ENCODE measurements around the gene LHFPL4. TPM values are rescaled to one million over a fixed set of nuclear protein-coding genes. Genes with fewer than 3 reads are reported as not detected.
A peak's percentile ranks its signal among the peaks of the same experiment; 100 is the strongest.
"Not testable (repeated sequence)": the region's sequence is repeated elsewhere in the genome, so short reads cannot be mapped to it uniquely, and the experiment has no call there.

Gene LHFPL4
- total RNA-seq, 1 donor from 2014 or later: not detected

GRCh38 chr3:9494036-9494435 lies 59.6 kb downstream of the LHFPL4 start:
- DNase-seq (ENCODE audit: low spot score); H3K36me3 Mint-ChIP-seq (ENCODE audit: low read depth); H3K9me3 Mint-ChIP-seq; intact Hi-C loops (cut with micrococcal nuclease); H3K27ac Mint-ChIP-seq; H3K4me1 Mint-ChIP-seq (ENCODE audit: low read depth); H3K4me3 Mint-ChIP-seq (ENCODE audit: low read depth); H3K27me3 Mint-ChIP-seq (ENCODE audit: low read depth): not testable (repeated sequence)

GRCh38 chr3:9491506-9491905 lies 62.1 kb downstream of the LHFPL4 start:
- H3K9me3 Mint-ChIP-seq: peaks cover 7% of the 10 kb centered on the region
- H3K27ac Mint-ChIP-seq: no peak overlapping the region
- peaks cover 13% of the 10 kb centered on the region for H3K36me3 Mint-ChIP-seq (ENCODE audit: low read depth)
- intact Hi-C loops (cut with micrococcal nuclease): no loop called here
- H3K4me3 Mint-ChIP-seq (ENCODE audit: low read depth): no peak overlapping the region
- DNase-seq (ENCODE audit: low spot score): no peak
- H3K4me1 Mint-ChIP-seq (ENCODE audit: low read depth): no peaks in the 10 kb centered on the region
- no peaks in the 10 kb centered on the region for H3K27me3 Mint-ChIP-seq (ENCODE audit: low read depth)

- no peak overlapping the region for H3K27ac Mint-ChIP-seq
- peaks cover 7% of the 10 kb centered on the region for H3K9me3 Mint-ChIP-seq
- no peak for DNase-seq (ENCODE audit: low spot score)
- intact Hi-C loops (cut with micrococcal nuclease): no loop called here
- H3K4me3 Mint-ChIP-seq (ENCODE audit: low read depth): no peak overlapping the region
- H3K4me1 Mint-ChIP-seq (ENCODE audit: low read depth): no peaks in the 10 kb centered on the region
- H3K27me3 Mint-ChIP-seq (ENCODE audit: low read depth): no peaks in the 10 kb centered on the region
- peaks cover 40% of the 10 kb centered on the region for H3K36me3 Mint-ChIP-seq (ENCODE audit: low read depth)
Measured at GRCh38 chr3:9485248-9485647, 68.4 kb downstream of the LHFPL4 start.

- DNase-seq (ENCODE audit: low spot score): no peak
- no peaks in the 10 kb centered on the region for H3K27me3 Mint-ChIP-seq (ENCODE audit: low read depth)
- no peaks in the 10 kb centered on the region for H3K9me3 Mint-ChIP-seq
- H3K4me1 Mint-ChIP-seq (ENCODE audit: low read depth): no peaks in the 10 kb centered on the region
- no peak overlapping the region for H3K4me3 Mint-ChIP-seq (ENCODE audit: low read depth)
- H3K36me3 Mint-ChIP-seq (ENCODE audit: low read depth): peaks cover 60% of the 10 kb centered on the region
- intact Hi-C loops (cut with micrococcal nuclease): no loop called here
- H3K27ac Mint-ChIP-seq: no peak overlapping the region
Measured at GRCh38 chr3:9480265-9480664, 73.4 kb downstream of the LHFPL4 start.

GRCh38 chr3:9476935-9477334 lies 76.7 kb downstream of the LHFPL4 start:
- Mint-ChIP-seq H3K4me3 (ENCODE audit: low read depth) (no peak overlapping the region), H3K36me3 (ENCODE audit: low read depth) (peaks cover 75% of the 10 kb centered on the region), H3K27me3 (ENCODE audit: low read depth) (no peaks in the 10 kb centered on the region), H3K27ac (no peak overlapping the region), H3K9me3 (no peaks in the 10 kb centered on the region), H3K4me1 (ENCODE audit: low read depth) (no peaks in the 10 kb centered on the region)
- no peak for DNase-seq (ENCODE audit: low spot score)
- intact Hi-C loops (cut with micrococcal nuclease): no loop called here

GRCh38 chr3:9474482-9474881 lies 79.1 kb downstream of the LHFPL4 start:
- intact Hi-C loops (cut with micrococcal nuclease): no loop called here

GRCh38 chr3:9473496-9474065 lies 80.0 kb downstream of the LHFPL4 start:
- intact Hi-C loops (cut with micrococcal nuclease): no loop called here
- peaks cover 85% of the 10 kb centered on the region for H3K36me3 Mint-ChIP-seq (ENCODE audit: low read depth)

More at GRCh38 chr3:9474482-9474881, 79.1 kb downstream of the LHFPL4 start:
- Mint-ChIP-seq H3K36me3 (ENCODE audit: low read depth) (peaks cover 88% of the 10 kb centered on the region), H3K4me3 (ENCODE audit: low read depth) (no peak overlapping the region), H3K27me3 (ENCODE audit: low read depth) (no peaks in the 10 kb centered on the region), H3K4me1 (ENCODE audit: low read depth) (peaks cover 8% of the 10 kb centered on the region), H3K9me3 (no peaks in the 10 kb centered on the region), H3K27ac (no peak overlapping the region)
- DNase-seq (ENCODE audit: low spot score): no peak

GRCh38 chr3:9469986-9470385 lies 83.6 kb downstream of the LHFPL4 start:
- H3K9me3 Mint-ChIP-seq: no peaks in the 10 kb centered on the region
- peaks cover 86% of the 10 kb centered on the region for H3K36me3 Mint-ChIP-seq (ENCODE audit: low read depth)
- intact Hi-C loops (cut with micrococcal nuclease): loop anchor here (5.0 kb wide), 1 partner anchor 73 kb away; the partner anchor contains the start of gene SETD5
- H3K27me3 Mint-ChIP-seq (ENCODE audit: low read depth): no peaks in the 10 kb centered on the region
- peaks cover 31% of the 10 kb centered on the region for H3K4me1 Mint-ChIP-seq (ENCODE audit: low read depth)
- no peak overlapping the region for H3K4me3 Mint-ChIP-seq (ENCODE audit: low read depth)
- no peak overlapping the region for H3K27ac Mint-ChIP-seq
- no peak for DNase-seq (ENCODE audit: low spot score)

More at GRCh38 chr3:9473496-9474065, 80.0 kb downstream of the LHFPL4 start:
- Mint-ChIP-seq H3K9me3 (no peaks in the 10 kb centered on the region), H3K4me1 (ENCODE audit: low read depth) (peaks cover 15% of the 10 kb centered on the region), H3K4me3 (ENCODE audit: low read depth) (no peak overlapping the region), H3K27ac (no peak overlapping the region), H3K27me3 (ENCODE audit: low read depth) (no peaks in the 10 kb centered on the region)
- no peak for DNase-seq (ENCODE audit: low spot score)

- DNase-seq (ENCODE audit: low spot score): no peak
- Mint-ChIP-seq H3K4me3 (ENCODE audit: low read depth) (no peak overlapping the region), H3K4me1 (ENCODE audit: low read depth) (peaks cover 31% of the 10 kb centered on the region), H3K36me3 (ENCODE audit: low read depth) (peaks cover 84% of the 10 kb centered on the region), H3K9me3 (no peaks in the 10 kb centered on the region), H3K27ac (peak overlapping the region; percentile 56), H3K27me3 (ENCODE audit: low read depth) (no peaks in the 10 kb centered on the region)
- intact Hi-C loops (cut with micrococcal nuclease): loop anchor here (5.0 kb wide), 1 partner anchor 71 kb away; the partner anchor contains the start of gene SETD5
Measured at GRCh38 chr3:9468460-9468859, 85.2 kb downstream of the LHFPL4 start.

- no peaks in the 10 kb centered on the region for H3K27me3 Mint-ChIP-seq (ENCODE audit: low read depth)
- H3K27ac Mint-ChIP-seq: peak overlapping the region; percentile 56
- no peak overlapping the region for H3K4me3 Mint-ChIP-seq (ENCODE audit: low read depth)
- DNase-seq (ENCODE audit: low spot score): no peak
- intact Hi-C loops (cut with micrococcal nuclease): loop anchor here (5.0 kb wide), 1 partner anchor 70 kb away; the partner anchor contains the start of gene SETD5
- H3K4me1 Mint-ChIP-seq (ENCODE audit: low read depth): peaks cover 31% of the 10 kb centered on the region
- H3K9me3 Mint-ChIP-seq: no peaks in the 10 kb centered on the region
- H3K36me3 Mint-ChIP-seq (ENCODE audit: low read depth): peaks cover 76% of the 10 kb centered on the region
Measured at GRCh38 chr3:9467451-9467850, 86.2 kb downstream of the LHFPL4 start.

- no peak overlapping the region for H3K27ac Mint-ChIP-seq
- H3K36me3 Mint-ChIP-seq (ENCODE audit: low read depth): peaks cover 55% of the 10 kb centered on the region
- H3K4me1 Mint-ChIP-seq (ENCODE audit: low read depth): peaks cover 22% of the 10 kb centered on the region
- H3K9me3 Mint-ChIP-seq: no peaks in the 10 kb centered on the region
- no peaks in the 10 kb centered on the region for H3K27me3 Mint-ChIP-seq (ENCODE audit: low read depth)
- no peak for DNase-seq (ENCODE audit: low spot score)
- intact Hi-C loops (cut with micrococcal nuclease): no loop called here
- no peak overlapping the region for H3K4me3 Mint-ChIP-seq (ENCODE audit: low read depth)
Measured at GRCh38 chr3:9455596-9456131, 98.0 kb downstream of the LHFPL4 start.

GRCh38 chr3:9452417-9452816 lies 101.2 kb downstream of the LHFPL4 start:
- H3K36me3 Mint-ChIP-seq (ENCODE audit: low read depth): peaks cover 75% of the 10 kb centered on the region
- no peak for DNase-seq (ENCODE audit: low spot score)
- H3K9me3 Mint-ChIP-seq: no peaks in the 10 kb centered on the region
- peak overlapping the region; percentile 75 for H3K27ac Mint-ChIP-seq
- H3K4me1 Mint-ChIP-seq (ENCODE audit: low read depth): peaks cover 33% of the 10 kb centered on the region
- peak overlapping the region; percentile 11 for H3K4me3 Mint-ChIP-seq (ENCODE audit: low read depth)
- intact Hi-C loops (cut with micrococcal nuclease): loop anchor here (2.0 kb wide), 1 partner anchor 56 kb away; the partner anchor contains the start of gene SETD5
- H3K27me3 Mint-ChIP-seq (ENCODE audit: low read depth): no peaks in the 10 kb centered on the region

GRCh38 chr3:9450991-9451390 lies 102.6 kb downstream of the LHFPL4 start:
- H3K36me3 Mint-ChIP-seq (ENCODE audit: low read depth): peaks cover 75% of the 10 kb centered on the region

More at GRCh38 chr3:9450991-9451390, 102.6 kb downstream of the LHFPL4 start:
- Mint-ChIP-seq H3K27me3 (ENCODE audit: low read depth) (no peaks in the 10 kb centered on the region), H3K27ac (no peak overlapping the region), H3K9me3 (no peaks in the 10 kb centered on the region), H3K4me1 (ENCODE audit: low read depth) (peaks cover 33% of the 10 kb centered on the region), H3K4me3 (ENCODE audit: low read depth) (no peak overlapping the region)
- no peak for DNase-seq (ENCODE audit: low spot score)
- intact Hi-C loops (cut with micrococcal nuclease): no loop called here

Measured in activated T-helper 2 cell treated with anti-CD3 and anti-CD28 coated beads, Interferon-gamma antibody, Interleukin-2, Interleukin-4, amounts not matched to agents 10 μg/mL and 5 μg/mL and 100 μg/mL, durations not matched to agents 14 hours and 24 hours and 36 hours (primary cell).